ENCODE measurements around the gene BYSL.

The BYSL gene

DNA sequence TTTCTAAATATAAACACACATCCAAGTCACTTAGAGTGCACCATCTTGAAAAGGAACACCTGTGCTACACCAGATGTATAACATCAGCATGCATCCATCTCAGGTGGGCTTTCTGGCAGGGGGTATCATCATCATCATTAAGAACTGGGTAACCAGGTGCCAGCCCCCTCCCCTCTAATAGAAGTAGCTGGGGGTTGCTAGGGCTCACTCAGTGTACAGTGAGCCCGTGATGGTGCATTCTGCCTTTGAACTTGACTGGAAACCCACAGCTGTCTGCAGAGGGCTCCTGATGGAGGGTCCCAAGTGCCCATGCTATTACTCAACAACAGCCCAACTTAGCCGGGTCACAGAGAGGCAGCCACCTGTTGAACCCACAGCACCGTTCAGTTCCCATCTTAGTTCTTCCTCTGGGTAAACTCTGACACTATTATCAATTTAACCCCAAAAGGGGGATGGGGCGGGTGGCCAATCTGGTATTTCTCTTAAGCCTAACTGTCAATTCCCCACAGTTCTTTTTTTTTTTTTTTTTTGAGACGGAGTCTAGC, 53.1 kb downstream of the BYSL start:
- no peak for DNase-seq (ENCODE audit: low read depth in 3 of 3, low spot score in 1 of 3)

DNA sequence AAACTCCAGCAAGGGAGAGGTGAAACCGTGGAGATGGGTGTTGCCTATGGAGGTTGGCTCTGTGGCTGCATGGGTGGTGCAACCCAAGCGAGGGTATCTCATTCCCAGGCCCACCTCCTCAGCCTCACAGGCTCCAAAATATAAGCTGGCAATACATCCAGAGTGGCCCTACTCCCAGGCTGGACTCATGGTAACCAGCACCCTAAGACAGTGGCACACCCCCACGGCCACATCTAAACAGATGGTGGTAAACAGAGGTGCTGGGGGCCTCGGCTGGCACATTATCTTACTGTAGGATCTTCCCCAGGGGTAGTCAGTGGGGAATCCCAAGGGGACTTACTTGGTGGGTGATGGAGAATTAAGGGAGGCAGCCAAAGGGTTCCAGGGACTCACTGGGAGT, 54.0 kb downstream of the BYSL start:
- DNase-seq (ENCODE audit: low read depth in 3 of 3, low spot score in 1 of 3) = no peak

GRCh38 chr6:41976794-41977484, 55.6 kb downstream of the BYSL start:
- DNase-seq (ENCODE audit: low read depth in 3 of 3, low spot score in 1 of 3) = no peak
